GM19035 (cell line): ENCODE data around the gene RASSF9.

ENCODE experiments used
- ATAC-seq: cut with Tn5 transposase; IDR thresholded peaks from one replicate; pipeline ENCODE4 v1.9.1; 2021; ENCODE audit not compliant: unreplicated experiment

Gene RASSF9

DNA sequence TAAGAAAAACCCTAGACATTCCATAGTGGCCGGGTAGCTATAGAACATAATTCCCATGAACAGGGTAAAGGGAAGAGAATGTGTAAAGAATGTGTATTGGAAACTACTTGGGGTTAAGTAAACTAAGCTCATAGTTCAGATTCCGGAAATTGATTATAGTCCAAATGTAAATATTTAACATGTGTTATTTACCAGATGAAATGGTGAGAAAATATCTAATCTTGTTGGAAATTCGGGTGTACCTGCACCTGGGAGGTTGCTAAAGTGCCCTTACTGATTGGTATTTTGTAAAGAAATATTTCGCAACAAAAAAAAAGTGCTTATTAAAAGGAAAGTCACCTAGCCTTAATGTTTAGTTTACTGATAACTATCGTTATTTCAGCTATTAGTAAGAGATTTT lies 14.4 kb downstream of the RASSF9 start:
- ATAC-seq = no peak

DNA sequence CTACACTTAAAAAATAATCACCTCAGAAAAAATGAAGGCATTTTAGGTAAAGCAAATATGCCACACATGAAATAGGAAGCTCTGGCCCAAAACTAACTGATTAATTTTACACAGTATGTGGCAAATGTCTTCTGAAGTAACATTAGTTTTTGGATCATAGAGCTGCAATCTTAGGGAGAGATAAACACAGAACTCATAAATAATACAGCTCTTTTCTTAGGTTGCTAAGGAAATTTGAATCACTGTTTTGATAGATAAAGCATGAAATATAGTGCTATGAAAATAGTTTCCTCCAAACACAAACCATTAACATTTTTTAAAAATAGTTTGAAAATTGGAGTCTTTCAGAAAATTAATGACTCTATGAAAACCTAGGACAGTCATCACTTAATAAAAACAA lies 15.0 kb downstream of the RASSF9 start:
- ATAC-seq = no peak

DNA sequence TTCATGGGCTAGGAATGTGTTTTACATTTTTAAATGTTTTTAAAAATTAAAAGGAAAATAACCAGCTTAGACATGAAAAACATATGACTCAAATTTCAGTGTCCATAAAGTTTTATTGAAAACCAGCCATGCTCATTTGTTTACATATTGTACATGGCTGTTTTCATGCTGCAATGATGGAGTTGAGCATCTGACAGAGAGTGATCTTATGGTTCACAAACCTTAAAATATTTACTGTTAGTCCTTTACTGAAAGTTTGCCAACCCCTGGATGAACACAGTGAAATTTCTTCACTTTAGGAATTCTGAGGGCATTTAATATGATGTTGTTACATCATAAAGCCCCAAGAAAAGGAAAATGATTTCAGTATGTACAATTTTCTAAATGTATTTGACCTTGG lies 16.1 kb downstream of the RASSF9 start:
- no peak for ATAC-seq

DNA sequence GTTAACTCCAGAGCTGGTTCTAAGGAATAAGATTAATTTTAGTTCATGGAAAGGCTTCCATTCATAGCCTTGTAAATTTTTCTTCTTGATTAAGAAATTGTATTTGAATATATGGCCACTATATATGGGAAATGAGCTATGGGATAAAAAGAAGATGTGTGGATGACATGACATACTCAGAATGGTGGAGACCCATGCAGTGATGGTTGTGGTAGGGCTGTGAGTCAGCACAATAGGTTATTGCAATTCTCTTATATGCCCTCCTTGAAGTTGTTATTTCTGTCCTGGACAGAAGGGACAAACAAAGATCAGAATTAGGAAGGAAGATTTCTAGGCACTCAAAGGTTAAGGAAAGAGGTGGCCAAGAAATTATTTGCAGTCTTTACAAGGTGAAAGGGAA lies 21.5 kb downstream of the RASSF9 start:
- ATAC-seq = no peak

DNA sequence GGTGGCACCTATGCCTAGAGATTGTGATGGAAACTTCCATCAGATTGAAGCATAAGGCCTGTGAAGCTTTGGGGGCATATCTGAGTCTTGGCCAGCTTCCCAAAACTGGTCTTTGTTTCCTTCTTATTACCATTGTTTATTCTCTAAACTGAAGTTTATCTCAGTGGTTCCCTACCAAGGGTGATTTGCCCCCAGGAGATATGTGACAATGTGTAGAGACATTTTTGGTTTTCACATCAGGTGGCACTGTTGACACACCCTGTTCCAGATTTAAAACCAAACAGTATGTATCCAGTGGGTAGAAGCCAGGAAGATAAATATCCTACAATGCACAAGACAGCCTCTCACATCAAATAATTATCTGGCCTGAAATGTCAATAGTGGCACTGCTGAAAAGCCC lies 22.1 kb downstream of the RASSF9 start:
- no peak for ATAC-seq

DNA sequence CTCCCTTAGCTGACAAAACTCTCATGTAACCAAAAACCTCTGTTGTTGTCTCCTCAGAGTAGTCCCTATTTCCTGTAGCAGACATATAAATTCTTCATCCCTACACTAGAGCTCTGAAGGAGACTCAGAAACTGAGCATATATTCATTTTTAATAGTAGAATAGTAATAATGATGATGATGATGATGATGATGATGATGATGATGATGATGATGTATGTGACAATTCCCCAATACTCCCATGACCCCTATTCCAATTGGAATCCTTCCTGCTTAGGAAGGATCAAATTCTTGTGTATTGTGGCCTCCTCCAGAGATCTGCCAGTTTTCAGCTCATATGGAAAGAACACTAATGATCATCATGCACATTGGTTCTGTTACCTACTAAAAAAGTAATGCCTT lies 26.7 kb downstream of the RASSF9 start:
- no peak for ATAC-seq

DNA sequence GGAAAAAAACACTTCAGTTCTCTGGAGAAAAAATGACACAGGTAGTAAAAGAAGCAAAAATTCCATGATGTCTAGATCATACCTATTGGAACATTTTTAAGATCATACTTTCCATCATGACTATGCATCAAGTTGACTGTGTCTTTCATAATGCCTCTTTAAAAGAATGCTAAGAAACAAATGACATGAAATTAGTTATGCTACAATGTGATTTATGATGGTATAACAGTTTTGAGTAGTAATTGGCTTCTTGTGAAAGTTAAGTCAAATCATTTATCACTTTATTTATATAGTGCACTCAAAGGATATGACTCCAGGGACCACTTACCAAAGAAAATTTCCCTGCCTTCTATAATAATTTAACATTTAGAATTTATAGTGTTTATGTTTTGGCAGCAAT lies 28.5 kb downstream of the RASSF9 start:
- no peak for ATAC-seq

DNA sequence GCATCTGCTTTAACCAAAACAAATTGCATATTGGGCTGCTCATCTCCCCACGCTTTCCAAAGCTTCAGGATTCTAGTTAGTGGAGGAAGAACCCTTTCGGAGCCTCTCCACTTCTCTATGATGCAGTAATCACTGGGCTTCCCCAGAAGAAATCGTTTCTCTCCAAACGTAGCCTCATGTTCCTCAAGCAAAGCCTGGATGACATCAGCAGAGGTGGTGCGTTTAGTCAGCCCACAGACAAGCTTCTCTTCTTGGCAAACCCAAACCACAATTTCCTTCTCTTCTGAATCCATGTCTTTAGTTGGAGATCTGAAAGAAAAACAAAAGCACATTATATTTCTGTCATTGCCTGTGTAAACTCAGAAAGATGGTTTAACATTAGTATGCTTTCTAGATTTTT lies 30.6 kb downstream of the RASSF9 start:
- no peak for ATAC-seq

DNA sequence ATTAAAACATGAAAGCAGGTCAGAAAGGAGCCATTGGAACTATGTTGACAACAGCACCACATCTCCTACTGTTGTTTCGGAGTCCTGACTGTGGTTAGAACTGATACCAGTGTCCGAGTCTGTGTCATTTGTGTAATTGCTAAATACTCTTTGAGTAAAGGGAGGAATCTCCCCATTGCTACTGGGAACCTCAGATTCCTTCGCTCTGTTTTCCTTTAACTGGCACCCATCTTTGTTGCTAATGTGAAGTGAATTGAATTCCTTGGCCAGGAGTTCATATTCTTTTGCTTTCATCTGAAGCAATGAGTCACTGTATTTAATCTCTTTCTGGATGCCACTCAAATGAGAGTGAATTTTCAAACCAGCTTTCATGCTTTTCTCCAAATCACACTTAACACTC lies 31.5 kb downstream of the RASSF9 start:
- ATAC-seq = no peak

DNA sequence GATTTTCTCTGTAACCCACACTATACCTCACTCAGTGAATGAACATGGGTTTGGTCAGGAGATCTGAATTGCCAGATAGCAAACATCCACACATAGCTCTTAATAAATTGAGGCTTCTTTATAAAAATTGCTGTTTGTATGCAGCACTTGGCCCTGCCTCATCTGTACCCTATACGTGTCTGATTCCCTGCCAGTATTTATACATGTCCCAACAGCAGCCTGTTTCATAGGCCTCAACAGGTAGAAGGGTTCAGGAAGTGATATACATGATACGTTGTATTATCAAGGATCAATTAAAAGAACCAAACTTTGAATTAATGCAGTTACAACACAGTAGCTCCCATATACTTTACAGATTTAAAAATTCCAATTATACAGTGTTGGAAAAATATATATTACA lies 32.3 kb downstream of the RASSF9 start:
- no peak for ATAC-seq

DNA sequence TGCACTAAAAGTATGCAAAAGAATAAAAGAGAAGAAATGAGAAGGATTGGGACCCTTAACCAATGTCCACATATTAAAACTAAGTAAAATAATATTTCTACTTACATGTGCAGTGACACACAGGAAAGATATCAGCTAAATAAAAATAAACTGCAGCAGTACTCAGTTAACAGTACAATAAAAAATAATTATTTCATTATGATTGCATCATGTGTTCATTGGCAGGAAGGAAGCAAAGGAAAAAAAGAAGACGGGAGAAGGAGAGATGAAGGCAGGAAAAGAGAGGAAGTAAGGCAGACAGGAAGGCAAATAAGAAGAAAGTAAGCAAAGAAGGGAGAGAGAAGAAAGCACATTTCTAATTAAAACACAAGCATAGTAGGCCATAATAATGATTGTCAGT lies 33.0 kb downstream of the RASSF9 start:
- ATAC-seq = no peak

DNA sequence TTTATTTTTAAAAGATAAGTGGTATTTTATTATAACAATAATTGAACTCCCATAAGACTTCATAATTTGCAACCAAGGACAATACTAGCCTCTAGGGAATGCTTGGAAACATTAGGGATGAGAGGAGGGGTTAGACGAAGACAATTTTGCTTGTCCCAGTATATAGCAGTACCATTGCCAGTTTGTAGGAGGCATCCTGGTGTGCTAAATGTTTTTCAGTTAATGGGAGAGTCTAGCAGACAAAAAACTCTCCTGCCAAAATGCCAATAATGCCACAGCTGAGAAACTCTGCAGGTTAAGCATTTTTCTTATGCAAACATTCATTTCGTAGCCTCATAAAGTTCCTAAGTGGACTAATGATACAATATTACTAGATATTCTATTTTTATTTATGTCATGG lies 38.1 kb downstream of the RASSF9 start:
- no peak for ATAC-seq

DNA sequence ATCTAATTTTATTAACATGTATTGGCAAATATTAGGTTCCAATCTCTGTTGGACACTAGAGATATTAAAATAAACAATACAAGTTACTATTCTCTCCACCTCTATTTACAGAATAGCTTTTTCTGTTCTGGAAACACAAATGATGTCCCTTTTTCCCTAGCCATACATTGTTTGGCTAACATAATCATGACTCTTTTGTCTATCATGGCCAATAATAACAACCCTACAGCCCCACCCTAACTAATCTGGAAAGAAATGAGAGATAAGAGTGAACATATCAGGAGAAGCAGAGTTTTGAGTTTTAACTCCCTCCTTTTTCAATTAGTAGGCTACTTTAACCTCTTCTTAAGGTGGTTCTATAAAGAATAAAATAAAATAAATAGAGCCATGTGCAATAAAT lies 40.2 kb downstream of the RASSF9 start:
- ATAC-seq = no peak

DNA sequence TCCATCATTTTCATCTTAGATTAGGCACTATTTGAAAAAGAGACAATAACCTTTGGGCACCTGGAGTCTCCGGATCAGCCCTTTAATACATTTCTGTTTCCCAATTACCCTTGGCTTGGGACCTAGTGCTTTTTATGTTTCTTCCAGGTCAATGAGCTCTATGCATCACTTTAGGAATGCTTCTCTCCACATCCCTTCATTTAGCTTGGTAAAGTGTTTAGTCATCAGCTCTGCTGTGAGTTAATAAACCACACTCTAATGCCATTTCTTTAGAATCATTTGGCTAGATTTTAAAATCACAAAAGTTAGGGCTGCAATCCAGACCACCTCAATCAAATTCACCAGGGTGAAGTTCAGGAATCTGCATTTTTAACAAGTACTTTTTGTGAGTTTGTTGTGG lies 41.7 kb downstream of the RASSF9 start:
- no peak for ATAC-seq

DNA sequence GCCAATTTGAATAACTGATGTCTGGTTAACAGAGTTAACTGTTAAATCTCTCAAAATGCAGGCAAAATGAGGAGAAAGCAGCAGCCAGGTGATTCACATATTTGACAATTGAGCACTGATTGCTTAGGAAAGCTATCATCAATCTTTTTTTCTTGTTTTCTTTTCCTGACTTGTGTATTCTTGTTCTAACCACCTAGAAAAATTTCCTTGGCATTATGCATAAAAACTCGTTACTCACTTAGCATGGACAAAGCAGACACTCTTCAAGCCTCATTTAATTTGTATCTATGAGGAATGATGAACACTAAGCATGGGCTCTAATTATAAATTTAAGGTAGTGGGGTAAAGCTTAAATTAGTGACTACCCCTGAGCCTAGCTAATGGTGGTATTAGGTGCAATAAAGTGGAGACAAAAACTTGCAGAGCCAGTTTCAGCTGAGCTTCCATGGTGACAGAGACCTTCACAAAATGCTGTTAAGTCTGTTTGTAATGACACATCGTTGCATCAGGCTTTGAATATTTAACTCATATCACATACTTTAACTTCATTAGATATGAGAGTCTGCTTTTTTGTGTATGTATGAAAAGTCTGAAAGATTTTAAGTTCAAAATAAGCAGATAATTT lies 52.0 kb downstream of the RASSF9 start:
- no peak for ATAC-seq

DNA sequence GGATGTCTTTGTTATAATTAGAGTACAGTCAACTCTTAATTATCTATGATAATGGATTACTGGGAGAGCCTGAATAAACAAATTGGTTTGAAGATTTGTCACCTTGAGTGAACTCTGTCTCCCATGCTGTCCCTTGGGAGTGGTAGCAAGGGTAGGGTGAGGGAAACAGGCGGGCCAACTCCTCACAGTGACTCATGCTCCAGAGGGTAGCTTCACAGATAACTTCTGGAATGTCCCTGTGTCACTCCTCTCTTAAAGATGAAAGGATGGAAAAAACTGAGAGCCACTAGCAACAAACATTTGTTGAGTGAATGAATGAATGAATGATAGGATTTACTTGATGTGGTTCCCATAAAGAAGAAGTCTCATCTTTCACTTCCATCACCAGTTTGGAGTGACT lies 53.5 kb downstream of the RASSF9 start:
- no peak for ATAC-seq

DNA sequence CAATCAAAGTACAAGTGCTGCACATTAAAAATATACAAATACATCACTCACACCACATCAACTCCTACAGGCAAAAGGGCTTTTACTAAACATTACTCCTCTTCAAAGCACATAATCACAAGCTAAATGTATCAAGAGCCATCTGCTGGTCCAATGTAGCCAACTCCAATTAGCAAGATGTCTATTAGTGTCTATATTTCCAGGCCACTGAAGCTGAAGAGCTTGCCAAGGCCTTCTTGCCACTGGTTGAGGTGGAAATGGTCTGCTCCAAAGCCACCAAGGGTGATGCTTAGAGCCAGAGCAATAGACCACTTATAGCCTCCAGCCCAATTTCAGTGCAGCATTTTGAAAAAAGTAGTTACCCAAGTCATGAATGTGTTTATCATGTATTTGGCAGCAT lies 54.4 kb downstream of the RASSF9 start:
- ATAC-seq = no peak

DNA sequence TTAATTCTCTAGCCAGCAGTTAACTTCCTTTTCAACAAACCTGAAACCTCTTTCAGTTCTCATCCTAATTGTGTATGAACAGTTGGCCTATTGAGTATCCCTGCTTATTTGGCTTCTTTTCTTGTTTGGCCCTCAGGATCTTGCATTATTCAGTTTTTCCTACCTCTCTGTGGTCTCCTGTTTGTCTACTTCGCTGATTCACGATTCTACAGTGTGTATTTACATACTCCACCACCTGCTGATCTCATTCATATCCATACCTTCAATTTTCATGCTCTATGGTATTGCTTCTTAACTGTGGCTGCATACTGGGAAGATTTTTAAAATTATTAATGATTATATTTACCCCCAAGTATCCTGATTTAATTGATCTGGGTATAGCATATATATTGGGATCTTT lies 56.4 kb downstream of the RASSF9 start:
- ATAC-seq = no peak

DNA sequence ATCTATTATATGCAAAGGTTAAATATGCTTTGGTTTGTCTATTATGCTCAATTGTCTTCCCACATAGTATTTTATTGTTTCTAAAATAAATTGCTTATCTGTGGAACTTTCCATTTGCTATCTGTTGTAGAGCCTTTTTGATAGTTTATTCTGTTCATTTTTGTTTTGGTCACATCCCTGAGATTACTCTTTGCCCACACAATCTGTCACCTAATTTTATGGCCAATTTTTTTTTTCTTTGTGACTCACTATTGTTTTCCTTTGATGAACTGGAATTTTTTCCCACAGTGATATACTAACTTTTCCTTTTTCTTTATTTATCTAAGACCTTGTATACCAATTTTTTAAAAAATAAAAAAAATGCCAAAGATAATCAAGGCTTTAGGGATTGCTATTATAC lies 61.1 kb downstream of the RASSF9 start:
- no peak for ATAC-seq

DNA sequence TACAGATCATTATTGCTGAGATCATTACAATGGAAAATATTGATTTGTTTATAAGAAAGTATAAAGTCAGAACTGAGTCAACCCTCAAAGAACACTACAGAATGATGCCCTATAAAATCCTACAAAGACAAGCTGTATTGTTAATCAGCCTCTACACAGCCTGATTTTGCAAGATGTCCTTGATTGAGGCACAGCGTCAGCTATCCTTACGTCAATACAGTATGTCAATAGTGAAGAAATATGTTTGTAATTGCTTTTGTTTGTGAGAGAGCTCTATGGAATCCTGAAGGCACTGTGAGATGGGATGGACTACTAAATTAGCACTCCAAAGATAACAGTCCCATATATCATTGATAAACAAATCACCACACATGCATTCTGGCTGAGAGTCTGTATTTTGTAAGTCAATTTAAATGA lies 70.7 kb downstream of the RASSF9 start:
- ATAC-seq = no peak

DNA sequence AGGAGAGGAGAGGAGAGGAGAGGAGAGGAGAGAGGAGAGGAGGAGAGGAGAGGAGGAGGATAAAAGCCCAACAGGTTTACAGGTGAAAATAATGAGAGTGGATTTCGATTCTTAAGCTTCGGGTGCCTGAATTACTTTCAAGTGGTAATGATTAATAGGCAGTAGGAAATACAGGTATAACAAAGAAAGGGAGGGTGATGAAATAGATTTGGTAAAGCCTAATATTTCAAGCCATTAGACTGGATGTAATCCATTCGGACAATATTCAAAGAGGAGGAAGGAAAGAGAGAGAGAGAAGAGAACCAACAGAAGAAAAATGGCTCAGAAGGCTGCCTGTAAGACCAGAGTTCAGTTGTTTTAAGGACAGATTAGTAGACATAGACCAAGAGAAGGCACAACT lies 76.6 kb downstream of the RASSF9 start:
- ATAC-seq = no peak

DNA sequence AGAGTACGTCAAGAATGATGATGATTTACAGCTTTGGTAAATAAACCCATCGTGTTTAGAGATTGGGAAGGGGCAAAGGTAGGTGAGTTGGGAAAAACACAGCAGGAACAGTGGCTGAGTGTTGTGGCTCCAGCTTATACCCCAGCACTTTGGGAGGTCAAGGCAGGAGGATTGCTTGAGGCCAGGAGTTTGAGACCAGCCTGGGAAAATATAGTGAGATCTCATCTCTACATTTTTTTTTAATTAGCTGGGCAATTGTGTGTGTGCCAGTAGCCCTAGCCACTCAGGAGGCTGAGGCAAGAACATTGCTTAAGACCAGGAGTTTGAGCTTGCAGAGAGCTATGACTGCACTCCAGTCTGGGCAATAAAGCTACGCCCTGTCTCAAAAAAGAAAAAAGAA lies 77.1 kb downstream of the RASSF9 start:
- no peak for ATAC-seq

DNA sequence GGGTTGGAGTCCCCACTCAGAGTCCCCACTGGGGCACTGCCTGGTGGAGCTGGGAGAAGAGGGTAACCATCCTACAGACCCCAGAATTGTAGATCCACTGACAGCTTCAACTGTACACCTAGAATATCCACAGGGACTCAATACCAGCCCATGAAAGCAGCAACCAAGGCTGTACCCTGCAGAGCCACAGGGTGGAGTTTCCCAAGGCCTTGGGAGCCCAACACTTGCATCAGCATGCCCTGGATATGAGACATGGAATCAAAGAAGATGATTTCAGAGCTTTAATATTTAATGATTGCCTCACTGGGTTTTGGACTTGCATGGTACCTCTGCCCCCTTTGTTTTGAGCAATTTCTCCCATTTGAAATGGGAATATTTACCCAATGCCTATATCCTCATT lies 80.4 kb downstream of the RASSF9 start:
- ATAC-seq = no peak
